ENCODE measurements around the gene SLC6A16. TPM values are rescaled to one million over a fixed set of nuclear protein-coding genes. Genes with fewer than 3 reads are reported as not detected.

Gene SLC6A16
- total and polyA plus RNA-seq, 2 of the 8 experiments (the other 6 are each of a cell fraction or from before 2014, with no cell fraction given), result 1.1 to 1.5 TPM

- no peak overlapping the region for H2AFZ ChIP-seq (ENCODE audit: low read length)
- no peak overlapping the region for H3K4me3 ChIP-seq (ENCODE audit: extremely low read depth in 1 of 4, insufficient read depth in 2 of 4, low read depth in 3 of 4, low read length in 4 of 4)
- WGBS, 2 experiments (ENCODE audit: extremely low coverage in 1 of 2, insufficient coverage in 1 of 2, insufficient read length in 1 of 2, insufficient replicate concordance in 2 of 2, low coverage in 1 of 2, low lambda C conversion rate in 2 of 2, missing lambda C conversion rate in 1 of 2), result 96% methylated on average over 15 of the region's 15 CpGs; no CpG with 5 or more reads in 1 of the 2 experiments
- TF ChIP-seq POLR2AphosphoS5 (IDR thresholded peaks at IDR 0.05; ENCODE audit: low read depth, low read length) (no peak), ASH2L (IDR thresholded peaks at IDR 0.05; ENCODE audit: low read length) (no peak), RXRA (IDR thresholded peaks at IDR 0.05; ENCODE audit: insufficient read depth, low read depth, low read length) (no peak), GABPA (IDR thresholded peaks at IDR 0.05; ENCODE audit: borderline replicate concordance, insufficient read depth, low read length) (no peak), MAFK (IDR thresholded peaks at IDR 0.05; ENCODE audit: low read depth, low read length) (no peak), BACH1 (IDR thresholded peaks at IDR 0.05; ENCODE audit: low read length) (no peak), TAF7 (optimal IDR thresholded peaks at IDR 0.05; ENCODE audit: borderline replicate concordance, low read depth, low read length) (no peak), TAF1 (IDR thresholded peaks at IDR 0.05; ENCODE audit: low read depth, low read length) (no peak), SP1 (IDR thresholded peaks at IDR 0.05; ENCODE audit: low read depth, low read length) (no peak)
- no peaks in the 10 kb centered on the region for H3K23me2 ChIP-seq (ENCODE audit: low read depth, low read length)
- no peak overlapping the region for H2BK12ac ChIP-seq (ENCODE audit: low read depth, low read length)
- H3K79me2 ChIP-seq (ENCODE audit: control insufficient read depth in 1 of 2, insufficient read depth in 2 of 2, low read length in 2 of 2), result no peaks in the 10 kb centered on the region
- H3K18ac ChIP-seq (ENCODE audit: extremely low read depth, low read length), result no peak overlapping the region
- no peaks in the 10 kb centered on the region for H3K27me3 ChIP-seq (replicated peaks in 1 of 4; ENCODE audit: control insufficient read depth in 3 of 4, extremely low read depth in 1 of 4, insufficient read depth in 3 of 4, low read length in 3 of 4)
- no peak overlapping the region for H4K5ac ChIP-seq (ENCODE audit: insufficient read length, low read depth, low read length)
- no peak overlapping the region for H3K56ac ChIP-seq (replicated peaks; ENCODE audit: insufficient read length, low read depth, low read length)
- no peak overlapping the region for H2BK20ac ChIP-seq (ENCODE audit: low read length)
- H2AK5ac ChIP-seq (ENCODE audit: low read depth, low read length), result no peak overlapping the region
- H3K27ac ChIP-seq (ENCODE audit: low read depth, low read length), result no peak overlapping the region
- H4K20me1 ChIP-seq (replicated peaks in 1 of 2; ENCODE audit: control insufficient read depth in 1 of 2, insufficient read depth in 2 of 2, low read length in 2 of 2), result peaks cover 9 to 16% of the 10 kb centered on the region in 2 experiments
- H3K4me2 ChIP-seq (ENCODE audit: insufficient read depth in 1 of 2, low read depth in 2 of 2, low read length in 2 of 2), result no peak overlapping the region
- H3K4me1 ChIP-seq (replicated peaks in 1 of 4; ENCODE audit: control insufficient read depth in 3 of 4, insufficient read depth in 4 of 4, low read length in 3 of 4), result no peaks in the 10 kb centered on the region
- no peak overlapping the region for H3K14ac ChIP-seq (ENCODE audit: insufficient read length)
- POLR2A ChIA-PET (ENCODE audit: partially characterized antibody), result interaction anchor here (0.7 to 8.9 kb wide), 3 partner anchors 10 to 29 kb away, joined by 3 to 112 read pairs (median 4); partner anchors contain the start of genes DKKL1 and TEAD2
- no peak overlapping the region for H2BK15ac ChIP-seq (ENCODE audit: low read length)
- H3K9ac ChIP-seq (replicated peaks in 1 of 4; ENCODE audit: extremely low read depth in 1 of 4, low read depth in 3 of 4, low read length in 3 of 4), result no peak overlapping the region
- CTCF ChIA-PET (ENCODE audit: partially characterized antibody), result interaction anchor here (0.8 to 2.2 kb wide), 3 partner anchors 9 to 46 kb away, joined by 3 to 7 read pairs (median 3); no protein-coding TSS in a partner anchor
- H2BK5ac ChIP-seq (ENCODE audit: low read depth, low read length), result no peak overlapping the region
- H3K9me3 ChIP-seq (ENCODE audit: insufficient read depth in 2 of 2, low read depth in 1 of 2, low read length in 1 of 2), result no peaks in the 10 kb centered on the region
- no peak overlapping the region for H4K91ac ChIP-seq (replicated peaks; ENCODE audit: insufficient read length, low read length)
- no peak overlapping the region for H4K8ac ChIP-seq (ENCODE audit: extremely low read depth, insufficient read depth, low read length)
- no peak overlapping the region for H3K23ac ChIP-seq (ENCODE audit: insufficient read length)
- no peak for FAIRE-seq
- H3K4ac ChIP-seq (replicated peaks; ENCODE audit: insufficient read length, low read depth, low read length), result no peak overlapping the region
- no peak for DNase-seq (ENCODE audit: low read depth in 1 of 2, low spot score in 2 of 2)
- H3K36me3 ChIP-seq (ENCODE audit: control insufficient read depth in 2 of 4, insufficient read depth in 4 of 4, low read length in 3 of 4), result peaks cover 47 to 95% (median 80%) of the 10 kb centered on the region in 4 experiments
- no peaks in the 10 kb centered on the region; the same call in 1 of the 2 replicates for H3K79me1 ChIP-seq (ENCODE audit: low read depth, low read length)
- no peak overlapping the region for H2BK120ac ChIP-seq (replicated peaks; ENCODE audit: low read depth, low read length)
Observed at GRCh38 chr19:49347191-49347590, 22.2 kb upstream of the SLC6A16 start.

Data from H1 (cell line).